ENCODE measurements around the gene COPS7B. TPM values are rescaled to one million over a fixed set of nuclear protein-coding genes. Genes with fewer than 3 reads are reported as not detected.

COPS7B gene
- total RNA-seq, 1 experiment from 2014 or later, result 67.6 TPM

GRCh38 chr2:231780909-231781797 is 5.1 kb upstream of the COPS7B start, which contains the start of gene PDE6D:
Gene PDE6D, minus strand, starts transcription at chr2:231781282. Its CDS starts 168 bp downstream, at chr2:231781114.
- Histone ChIP-seq H3K4me1 (ENCODE audit: low read length) (peaks cover 48% of the 10 kb centered on the region), H3K36me3 (ENCODE audit: insufficient read depth, low read length) (peaks cover 12% of the 10 kb centered on the region; the same call in 1 of the 2 replicates), H4K20me1 (ENCODE audit: insufficient read depth, low read depth, low read length) (no peaks in the 10 kb centered on the region; the same call in 1 of the 2 replicates), H3K4me2 (ENCODE audit: low read depth, low read length, poor library complexity, severe bottlenecking) (peak within 1 kb of the TSS; percentile 94), H3K79me2 (ENCODE audit: low read length) (peaks cover 92% of the 10 kb centered on the region), H3K4me3 (ENCODE audit: low read length) (peak within 1 kb of the TSS; percentile 86), H3K9me2 (replicated peaks; ENCODE audit: insufficient read depth, low read length) (no peaks in the 10 kb centered on the region), H3K9ac (ENCODE audit: low read length) (peak within 1 kb of the TSS; percentile 86), H3K27ac (ENCODE audit: low read length) (peak within 1 kb of the TSS; percentile 40), H2AFZ (ENCODE audit: low read length) (peak within 1 kb of the TSS; percentile 82), H3K27me3 (ENCODE audit: low read length) (no peaks in the 10 kb centered on the region), H3K9me3 (ENCODE audit: low read length) (no peaks in the 10 kb centered on the region)
- DNase-seq, result peak; percentile 99

GRCh38 chr2:231781798-231782726 is 4.2 kb upstream of the COPS7B start:
- H3K4me1 ChIP-seq (ENCODE audit: low read length), result peaks cover 50% of the 10 kb centered on the region

GRCh38 chr2:231785413-231785812 is 832 bp upstream of the COPS7B start:
- Histone ChIP-seq H3K9me3 (ENCODE audit: low read length) (no peaks in the 10 kb centered on the region), H3K9ac (ENCODE audit: low read length) (peak overlapping the region; percentile 90), H4K20me1 (ENCODE audit: insufficient read depth, low read depth, low read length) (peaks cover 11% of the 10 kb centered on the region; the same call in 1 of the 2 replicates), H3K4me2 (ENCODE audit: low read depth, low read length, poor library complexity, severe bottlenecking) (peak overlapping the region; percentile 88), H3K4me1 (ENCODE audit: low read length) (peaks cover 42% of the 10 kb centered on the region), H2AFZ (ENCODE audit: low read length) (peak overlapping the region; percentile 75; the same call in 1 of the 2 replicates), H3K36me3 (ENCODE audit: insufficient read depth, low read length) (peaks cover 12% of the 10 kb centered on the region; the same call in 1 of the 2 replicates), H3K9me2 (replicated peaks; ENCODE audit: insufficient read depth, low read length) (no peaks in the 10 kb centered on the region), H3K27me3 (ENCODE audit: low read length) (no peaks in the 10 kb centered on the region), H3K4me3 (ENCODE audit: low read length) (peak overlapping the region; percentile 98), H3K27ac (ENCODE audit: low read length) (peak overlapping the region; percentile 67), H3K79me2 (ENCODE audit: low read length) (peaks cover 90% of the 10 kb centered on the region)
- peak; percentile 59 for DNase-seq

More at GRCh38 chr2:231781798-231782726, 4.2 kb upstream of the COPS7B start:
- 0 out of 2 replicates have a peak, but pooled peaks cover 5% of the 10 kb centered on the region for H3K36me3 ChIP-seq (ENCODE audit: insufficient read depth, low read length)
- peak overlapping the region; percentile 86 for H3K9ac ChIP-seq (ENCODE audit: low read length)
- DNase-seq, result peak; percentile 67
- peak overlapping the region; percentile 40 for H3K27ac ChIP-seq (ENCODE audit: low read length)
- H2AFZ ChIP-seq (ENCODE audit: low read length), result peak overlapping the region; percentile 82
- peaks cover 90% of the 10 kb centered on the region for H3K79me2 ChIP-seq (ENCODE audit: low read length)
- peaks cover 4% of the 10 kb centered on the region; the same call in 1 of the 2 replicates for H4K20me1 ChIP-seq (ENCODE audit: insufficient read depth, low read depth, low read length)
- peak overlapping the region; percentile 86 for H3K4me3 ChIP-seq (ENCODE audit: low read length)
- no peaks in the 10 kb centered on the region for H3K27me3 ChIP-seq (ENCODE audit: low read length)
- peak overlapping the region; percentile 94 for H3K4me2 ChIP-seq (ENCODE audit: low read depth, low read length, poor library complexity, severe bottlenecking)
- no peaks in the 10 kb centered on the region for H3K9me2 ChIP-seq (replicated peaks; ENCODE audit: insufficient read depth, low read length)
- no peaks in the 10 kb centered on the region for H3K9me3 ChIP-seq (ENCODE audit: low read length)

GRCh38 chr2:231785822-231786176 is 446 bp upstream of the COPS7B start:
- Histone ChIP-seq H3K27ac (ENCODE audit: low read length) (peak overlapping the region; percentile 67), H3K27me3 (ENCODE audit: low read length) (no peaks in the 10 kb centered on the region), H3K36me3 (ENCODE audit: insufficient read depth, low read length) (peaks cover 14% of the 10 kb centered on the region; the same call in 1 of the 2 replicates), H3K4me3 (ENCODE audit: low read length) (peak overlapping the region; percentile 98), H3K4me2 (ENCODE audit: low read depth, low read length, poor library complexity, severe bottlenecking) (peak overlapping the region; percentile 88), H2AFZ (ENCODE audit: low read length) (peak overlapping the region; percentile 75; the same call in 1 of the 2 replicates), H3K79me2 (ENCODE audit: low read length) (peaks cover 88% of the 10 kb centered on the region), H3K9ac (ENCODE audit: low read length) (peak overlapping the region; percentile 90), H4K20me1 (ENCODE audit: insufficient read depth, low read depth, low read length) (peaks cover 11% of the 10 kb centered on the region; the same call in 1 of the 2 replicates), H3K9me2 (replicated peaks; ENCODE audit: insufficient read depth, low read length) (no peaks in the 10 kb centered on the region), H3K9me3 (ENCODE audit: low read length) (no peaks in the 10 kb centered on the region), H3K4me1 (ENCODE audit: low read length) (peaks cover 42% of the 10 kb centered on the region)
- no peak for DNase-seq

- Histone ChIP-seq H2AFZ (ENCODE audit: low read length) (no peak overlapping the region), H3K4me1 (ENCODE audit: low read length) (peaks cover 42% of the 10 kb centered on the region), H3K9ac (ENCODE audit: low read length) (peak overlapping the region; percentile 90), H3K27me3 (ENCODE audit: low read length) (no peaks in the 10 kb centered on the region), H3K9me3 (ENCODE audit: low read length) (no peaks in the 10 kb centered on the region), H3K27ac (ENCODE audit: low read length) (peak overlapping the region; percentile 35; the same call in 1 of the 2 replicates), H3K36me3 (ENCODE audit: insufficient read depth, low read length) (peaks cover 24% of the 10 kb centered on the region; the same call in 1 of the 2 replicates), H4K20me1 (ENCODE audit: insufficient read depth, low read depth, low read length) (peaks cover 11% of the 10 kb centered on the region; the same call in 1 of the 2 replicates), H3K9me2 (replicated peaks; ENCODE audit: insufficient read depth, low read length) (no peaks in the 10 kb centered on the region), H3K4me3 (ENCODE audit: low read length) (peak overlapping the region; percentile 98), H3K79me2 (ENCODE audit: low read length) (peaks cover 93% of the 10 kb centered on the region), H3K4me2 (ENCODE audit: low read depth, low read length, poor library complexity, severe bottlenecking) (peak overlapping the region; percentile 88)
- no peak for DNase-seq
These were observed 660 bp downstream of the COPS7B start for GRCh38 chr2:231786917-231787292.

- H2AFZ ChIP-seq (ENCODE audit: low read length), result no peak overlapping the region
- no peaks in the 10 kb centered on the region for H3K27me3 ChIP-seq (ENCODE audit: low read length)
- H4K20me1 ChIP-seq (ENCODE audit: insufficient read depth, low read depth, low read length), result peaks cover 13% of the 10 kb centered on the region; the same call in 1 of the 2 replicates
- peaks cover 12% of the 10 kb centered on the region for H3K4me1 ChIP-seq (ENCODE audit: low read length)
- DNase-seq, result no peak
- no peaks in the 10 kb centered on the region for H3K9me2 ChIP-seq (replicated peaks; ENCODE audit: insufficient read depth, low read length)
- no peaks in the 10 kb centered on the region for H3K9me3 ChIP-seq (ENCODE audit: low read length)
- no peak overlapping the region for H3K9ac ChIP-seq (ENCODE audit: low read length)
- no peak overlapping the region for H3K27ac ChIP-seq (ENCODE audit: low read length)
- no peak overlapping the region for H3K4me3 ChIP-seq (ENCODE audit: low read length)
- H3K4me2 ChIP-seq (ENCODE audit: low read depth, low read length, poor library complexity, severe bottlenecking), result no peak overlapping the region
- peaks cover 82% of the 10 kb centered on the region for H3K79me2 ChIP-seq (ENCODE audit: low read length)
- peaks cover 39% of the 10 kb centered on the region; the same call in 1 of the 2 replicates for H3K36me3 ChIP-seq (ENCODE audit: insufficient read depth, low read length)
These were observed 4.9 kb downstream of the COPS7B start for GRCh38 chr2:231791107-231791506.

GRCh38 chr2:231794383-231794782 is 8.1 kb downstream of the COPS7B start:
- Histone ChIP-seq H3K9ac (ENCODE audit: low read length) (no peak overlapping the region), H3K9me2 (replicated peaks; ENCODE audit: insufficient read depth, low read length) (no peaks in the 10 kb centered on the region), H3K27me3 (ENCODE audit: low read length) (no peaks in the 10 kb centered on the region), H3K36me3 (ENCODE audit: insufficient read depth, low read length) (peaks cover 52% of the 10 kb centered on the region; the same call in 1 of the 2 replicates), H3K79me2 (ENCODE audit: low read length) (peaks cover 68% of the 10 kb centered on the region), H3K4me3 (ENCODE audit: low read length) (no peak overlapping the region), H4K20me1 (ENCODE audit: insufficient read depth, low read depth, low read length) (peaks cover 9% of the 10 kb centered on the region; the same call in 1 of the 2 replicates), H3K27ac (ENCODE audit: low read length) (no peak overlapping the region), H3K9me3 (ENCODE audit: low read length) (no peaks in the 10 kb centered on the region), H3K4me2 (ENCODE audit: low read depth, low read length, poor library complexity, severe bottlenecking) (no peak overlapping the region), H2AFZ (ENCODE audit: low read length) (no peak overlapping the region), H3K4me1 (ENCODE audit: low read length) (no peaks in the 10 kb centered on the region)
- no peak for DNase-seq

Measured in Karpas-422 (cell line).